ENCODE data around the gene TRIP10. TPM values are rescaled to one million over a fixed set of nuclear protein-coding genes. Genes with fewer than 3 reads are reported as not detected.

Gene TRIP10
- total and polyA plus RNA-seq, 2 of the 13 experiments (the other 11 are each of a cell fraction or from before 2014, with no cell fraction given) = 32.5 to 33.2 TPM

DNA sequence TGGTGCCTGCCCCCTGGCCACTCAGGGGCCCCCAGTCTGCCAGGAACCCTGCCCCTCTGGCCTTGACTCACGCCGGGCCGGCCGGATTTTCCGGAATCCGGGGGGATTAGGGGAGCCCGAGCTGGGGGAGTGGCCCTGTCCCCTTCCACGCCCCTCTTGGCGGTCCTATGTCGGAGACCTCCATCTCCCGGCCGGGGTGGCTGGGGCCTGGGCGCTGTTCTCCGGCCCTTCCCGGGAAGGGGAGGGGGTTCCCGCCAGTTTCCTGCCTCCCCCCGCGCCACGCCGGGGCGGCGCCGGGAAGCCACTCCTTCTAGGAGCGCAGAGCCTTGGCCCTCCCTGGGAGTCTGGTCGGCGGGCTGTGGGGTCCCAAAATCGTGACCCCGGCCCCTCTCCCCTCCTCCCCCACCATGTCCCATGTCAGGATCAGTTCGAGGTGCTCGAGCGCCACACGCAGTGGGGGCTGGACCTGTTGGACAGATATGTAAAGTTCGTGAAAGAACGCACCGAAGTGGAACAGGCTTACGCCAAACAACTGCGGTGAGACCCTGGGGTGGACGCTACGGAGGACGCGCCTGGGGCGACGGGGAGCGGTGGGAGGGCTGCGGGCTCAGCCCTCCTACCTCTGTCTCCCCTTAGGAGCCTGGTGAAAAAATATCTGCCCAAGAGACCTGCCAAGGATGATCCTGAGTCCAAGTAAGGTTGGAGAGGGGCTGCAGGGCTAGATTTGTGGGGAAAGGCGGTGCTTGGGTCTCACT, 1.3 kb downstream of the TRIP10 start:
- POLR2A ChIA-PET = interaction anchor here (1.4 to 2.6 kb wide), 2 partner anchors 12 to 20 kb away, joined by 13 to 20 read pairs; partner anchors contain the start of gene C3
- in situ Hi-C loops (cut with HindIII; ENCODE audit: extremely low pct_ligation_motif_present, low pct_unique_long_range_greater_than_20kb) = no loop called here
- CTCF ChIA-PET (ENCODE audit: low intra/inter-chr PET ratio, low total read pairs) = no interaction called here
- intact Hi-C loops (cut with micrococcal nuclease; ENCODE audit: unreplicated experiment) = no loop called here
- Histone ChIP-seq H3K4me1 (ENCODE audit: insufficient read depth, low read length) (peaks cover 61% of the 10 kb centered on the region), H3K27me3 (ENCODE audit: control insufficient read depth in 1 of 2, insufficient read depth in 2 of 2, low read length in 2 of 2) (no peaks in the 10 kb centered on the region; a peak in 1 of 5 replicates), H3K4me3 (replicated peaks in 1 of 3; ENCODE audit: insufficient read depth in 1 of 3, low read depth in 2 of 3, low read length in 3 of 3) (peak overlapping the region; percentile 89 to 92 (median 92)), H3K27ac (ENCODE audit: extremely low read length, insufficient read depth, low read length) (peak overlapping the region; percentile 66), H3K4me2 (ENCODE audit: low read depth, low read length) (peak overlapping the region; percentile 73), H3K9ac (ENCODE audit: insufficient read depth, low read depth, low read length) (peak overlapping the region; percentile 76), H2AFZ (ENCODE audit: low read length) (no peak overlapping the region), H4K20me1 (ENCODE audit: insufficient read depth, low read length) (peaks cover 16% of the 10 kb centered on the region), H3K9me3 (ENCODE audit: low read length) (no peaks in the 10 kb centered on the region), H3K79me2 (ENCODE audit: insufficient read depth, low read length) (peaks cover 25% of the 10 kb centered on the region), H3K36me3 (replicated peaks in 1 of 2; ENCODE audit: control insufficient read depth in 1 of 2, insufficient read depth in 2 of 2, low read length in 2 of 2) (peaks cover 8 to 23% of the 10 kb centered on the region in 2 experiments; a peak in 4 of 5 replicates)
- 12% methylated on average over 15 of the region's 46 CpGs for WGBS (ENCODE audit: low lambda C conversion rate)
- DNase-seq (ENCODE audit: low spot score) (no peak), FAIRE-seq (no peak), ATAC-seq (no peak)
- BruUV-seq (replicated peaks) = no TSS peak
- TF ChIP-seq ZNF607 (CRISPR knock-in tag; IDR thresholded peaks at IDR 0.05; ENCODE audit: borderline replicate concordance) (0 out of 2 replicates have a peak, but pooled peaks have one; percentile 26), MAFG (CRISPR knock-in tag; IDR thresholded peaks at IDR 0.05) (no peak), DMAP1 (CRISPR knock-in tag; IDR thresholded peaks at IDR 0.05) (no peak), ADNP (CRISPR knock-in tag; IDR thresholded peaks at IDR 0.05) (no peak), ZNF33A (CRISPR knock-in tag; IDR thresholded peaks at IDR 0.05; ENCODE audit: borderline replicate concordance) (no peak), ZNF441 (CRISPR knock-in tag; IDR thresholded peaks at IDR 0.05; ENCODE audit: borderline replicate concordance) (no peak), ZKSCAN1 (IDR thresholded peaks at IDR 0.05; ENCODE audit: low read length) (no peak), RARA (CRISPR knock-in tag; IDR thresholded peaks at IDR 0.05) (peak; percentile 23; the same call in 1 of the 2 replicates), PHF21A (CRISPR knock-in tag; IDR thresholded peaks at IDR 0.05) (0 out of 2 replicates have a peak, but pooled peaks have one; percentile 56), ZNF816 (CRISPR knock-in tag; IDR thresholded peaks at IDR 0.05; ENCODE audit: borderline replicate concordance) (no peak), FOXO1 (CRISPR knock-in tag; IDR thresholded peaks at IDR 0.05) (0 out of 2 replicates have a peak, but pooled peaks have one; percentile 16), ZNF788 (CRISPR knock-in tag; IDR thresholded peaks at IDR 0.05; ENCODE audit: borderline replicate concordance) (no peak), SAP130 (CRISPR knock-in tag; IDR thresholded peaks at IDR 0.05; ENCODE audit: low read depth) (peak; percentile 56), TRIM24 (CRISPR knock-in tag; IDR thresholded peaks at IDR 0.05) (no peak), CC2D1A (CRISPR knock-in tag; IDR thresholded peaks at IDR 0.05) (no peak)
- TF ChIP-seq, protein P1, sequence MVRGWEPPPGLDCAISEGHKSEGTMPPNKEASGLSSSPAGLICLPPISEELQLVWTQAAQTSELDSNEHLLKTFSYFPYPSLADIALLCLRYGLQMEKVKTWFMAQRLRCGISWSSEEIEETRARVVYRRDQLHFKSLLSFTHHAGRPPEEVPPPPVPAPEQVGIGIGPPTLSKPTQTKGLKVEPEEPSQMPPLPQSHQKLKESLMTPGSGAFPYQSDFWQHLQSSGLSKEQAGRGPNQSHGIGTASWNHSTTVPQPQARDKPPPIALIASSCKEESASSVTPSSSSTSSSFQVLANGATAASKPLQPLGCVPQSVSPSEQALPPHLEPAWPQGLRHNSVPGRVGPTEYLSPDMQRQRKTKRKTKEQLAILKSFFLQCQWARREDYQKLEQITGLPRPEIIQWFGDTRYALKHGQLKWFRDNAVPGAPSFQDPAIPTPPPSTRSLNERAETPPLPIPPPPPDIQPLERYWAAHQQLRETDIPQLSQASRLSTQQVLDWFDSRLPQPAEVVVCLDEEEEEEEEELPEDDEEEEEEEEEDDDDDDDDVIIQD (CRISPR knock-in tag; IDR thresholded peaks at IDR 0.05; ENCODE audit: low read depth) = no peak
- TF ChIP-seq, protein P2, sequence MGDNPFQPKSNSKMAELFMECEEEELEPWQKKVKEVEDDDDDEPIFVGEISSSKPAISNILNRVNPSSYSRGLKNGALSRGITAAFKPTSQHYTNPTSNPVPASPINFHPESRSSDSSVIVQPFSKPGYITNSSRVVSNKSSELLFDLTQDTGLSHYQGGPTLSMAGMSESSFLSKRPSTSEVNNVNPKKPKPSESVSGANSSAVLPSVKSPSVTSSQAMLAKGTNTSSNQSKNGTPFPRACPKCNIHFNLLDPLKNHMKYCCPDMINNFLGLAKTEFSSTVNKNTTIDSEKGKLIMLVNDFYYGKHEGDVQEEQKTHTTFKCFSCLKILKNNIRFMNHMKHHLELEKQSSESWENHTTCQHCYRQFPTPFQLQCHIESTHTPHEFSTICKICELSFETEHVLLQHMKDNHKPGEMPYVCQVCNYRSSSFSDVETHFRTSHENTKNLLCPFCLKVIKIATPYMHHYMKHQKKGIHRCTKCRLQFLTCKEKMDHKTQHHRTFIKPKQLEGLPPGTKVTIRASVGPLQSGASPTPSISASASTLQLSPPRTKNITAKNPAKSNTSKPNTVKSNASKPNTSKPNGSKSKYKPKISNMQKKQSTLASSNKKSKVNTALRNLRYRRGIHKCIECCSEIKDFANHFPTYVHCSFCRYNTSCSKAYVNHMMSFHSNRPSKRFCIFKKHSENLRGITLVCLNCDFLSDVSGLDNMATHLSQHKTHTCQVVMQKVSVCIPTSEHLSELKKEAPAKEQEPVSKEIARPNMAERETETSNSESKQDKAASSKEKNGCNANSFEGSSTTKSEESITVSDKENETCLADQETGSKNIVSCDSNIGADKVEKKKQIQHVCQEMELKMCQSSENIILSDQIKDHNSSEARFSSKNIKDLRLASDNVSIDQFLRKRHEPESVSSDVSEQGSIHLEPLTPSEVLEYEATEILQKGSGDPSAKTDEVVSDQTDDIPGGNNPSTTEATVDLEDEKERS (CRISPR knock-in tag; IDR thresholded peaks at IDR 0.05) = no peak
- TF ChIP-seq, protein P3, sequence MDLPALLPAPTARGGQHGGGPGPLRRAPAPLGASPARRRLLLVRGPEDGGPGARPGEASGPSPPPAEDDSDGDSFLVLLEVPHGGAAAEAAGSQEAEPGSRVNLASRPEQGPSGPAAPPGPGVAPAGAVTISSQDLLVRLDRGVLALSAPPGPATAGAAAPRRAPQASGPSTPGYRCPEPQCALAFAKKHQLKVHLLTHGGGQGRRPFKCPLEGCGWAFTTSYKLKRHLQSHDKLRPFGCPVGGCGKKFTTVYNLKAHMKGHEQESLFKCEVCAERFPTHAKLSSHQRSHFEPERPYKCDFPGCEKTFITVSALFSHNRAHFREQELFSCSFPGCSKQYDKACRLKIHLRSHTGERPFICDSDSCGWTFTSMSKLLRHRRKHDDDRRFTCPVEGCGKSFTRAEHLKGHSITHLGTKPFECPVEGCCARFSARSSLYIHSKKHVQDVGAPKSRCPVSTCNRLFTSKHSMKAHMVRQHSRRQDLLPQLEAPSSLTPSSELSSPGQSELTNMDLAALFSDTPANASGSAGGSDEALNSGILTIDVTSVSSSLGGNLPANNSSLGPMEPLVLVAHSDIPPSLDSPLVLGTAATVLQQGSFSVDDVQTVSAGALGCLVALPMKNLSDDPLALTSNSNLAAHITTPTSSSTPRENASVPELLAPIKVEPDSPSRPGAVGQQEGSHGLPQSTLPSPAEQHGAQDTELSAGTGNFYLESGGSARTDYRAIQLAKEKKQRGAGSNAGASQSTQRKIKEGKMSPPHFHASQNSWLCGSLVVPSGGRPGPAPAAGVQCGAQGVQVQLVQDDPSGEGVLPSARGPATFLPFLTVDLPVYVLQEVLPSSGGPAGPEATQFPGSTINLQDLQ (CRISPR knock-in tag; IDR thresholded peaks at IDR 0.05) = no peak

All from HepG2 (cell line).